RWPE1 (cell line): ENCODE results near the gene ZNRF2.
A peak's percentile ranks its signal among the peaks of the same experiment; 100 is the strongest.

Source experiments
- CTCF ChIA-PET: fragments of 350-600 bp; sonication (Branson Sonifier 250); formaldehyde crosslinking; extraction: SDS; loops from one replicate; lab custom pipeline; 2021; lab: Yijun Ruan, JAX
- POLR2A ChIA-PET: fragments of 400-600 bp; formaldehyde crosslinking; extraction: SDS; loops from one replicate; lab custom pipeline; 2020; ENCODE audit warnings: antibody characterized with exemption; ENCODE audit not compliant: low non-redundant PET; lab: Yijun Ruan, JAX
- DNase-seq: peaks from one replicate; pipeline ENCODE4 v3.0.0; 2012; ENCODE audit warnings: low spot score
- H3K27ac ChIP-seq: fragments of 450-650 bp; 2 replicates; pipeline ENCODE4 v1.5.1; 2017
- TF ChIP-seq, protein P1 (sequence below): fragments of 450-650 bp; conservative IDR thresholded peaks from 2 replicates; pipeline ENCODE4 v1.5.1; 2017; ENCODE audit warnings: low read depth, mild to moderate bottlenecking

Gene ZNRF2

DNA sequence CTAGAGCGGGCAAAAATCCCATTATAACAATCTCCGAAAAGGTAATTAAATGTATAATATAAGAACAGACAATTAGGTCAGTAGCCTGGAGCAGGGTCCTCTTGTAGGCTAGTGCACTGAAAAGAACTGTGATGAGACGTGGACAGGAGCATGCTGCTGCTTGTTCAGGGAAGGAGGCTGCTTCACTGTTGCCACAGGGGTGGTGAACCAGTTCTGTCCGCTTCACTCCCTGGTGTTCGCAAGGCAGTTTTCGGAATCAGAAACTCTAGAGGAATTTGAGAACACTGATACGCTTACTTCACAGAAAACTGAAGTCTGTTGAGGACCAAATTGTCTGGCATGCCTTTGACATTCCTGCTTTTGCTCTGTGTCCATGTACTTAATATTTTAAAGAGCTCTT is 17.4 kb downstream of the ZNRF2 start:
- ChIA-PET POLR2A (no interaction called here), CTCF (interaction anchor here (0.6 to 1.1 kb wide), 2 partner anchors 8 to 178 kb away, joined by 3 to 7 read pairs; no protein-coding TSS in a partner anchor)
- H3K27ac ChIP-seq, result peak overlapping the region; percentile 76
- TF ChIP-seq, protein P1, sequence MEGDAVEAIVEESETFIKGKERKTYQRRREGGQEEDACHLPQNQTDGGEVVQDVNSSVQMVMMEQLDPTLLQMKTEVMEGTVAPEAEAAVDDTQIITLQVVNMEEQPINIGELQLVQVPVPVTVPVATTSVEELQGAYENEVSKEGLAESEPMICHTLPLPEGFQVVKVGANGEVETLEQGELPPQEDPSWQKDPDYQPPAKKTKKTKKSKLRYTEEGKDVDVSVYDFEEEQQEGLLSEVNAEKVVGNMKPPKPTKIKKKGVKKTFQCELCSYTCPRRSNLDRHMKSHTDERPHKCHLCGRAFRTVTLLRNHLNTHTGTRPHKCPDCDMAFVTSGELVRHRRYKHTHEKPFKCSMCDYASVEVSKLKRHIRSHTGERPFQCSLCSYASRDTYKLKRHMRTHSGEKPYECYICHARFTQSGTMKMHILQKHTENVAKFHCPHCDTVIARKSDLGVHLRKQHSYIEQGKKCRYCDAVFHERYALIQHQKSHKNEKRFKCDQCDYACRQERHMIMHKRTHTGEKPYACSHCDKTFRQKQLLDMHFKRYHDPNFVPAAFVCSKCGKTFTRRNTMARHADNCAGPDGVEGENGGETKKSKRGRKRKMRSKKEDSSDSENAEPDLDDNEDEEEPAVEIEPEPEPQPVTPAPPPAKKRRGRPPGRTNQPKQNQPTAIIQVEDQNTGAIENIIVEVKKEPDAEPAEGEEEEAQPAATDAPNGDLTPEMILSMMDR, result no peak
- peak; percentile 79 for DNase-seq

DNA sequence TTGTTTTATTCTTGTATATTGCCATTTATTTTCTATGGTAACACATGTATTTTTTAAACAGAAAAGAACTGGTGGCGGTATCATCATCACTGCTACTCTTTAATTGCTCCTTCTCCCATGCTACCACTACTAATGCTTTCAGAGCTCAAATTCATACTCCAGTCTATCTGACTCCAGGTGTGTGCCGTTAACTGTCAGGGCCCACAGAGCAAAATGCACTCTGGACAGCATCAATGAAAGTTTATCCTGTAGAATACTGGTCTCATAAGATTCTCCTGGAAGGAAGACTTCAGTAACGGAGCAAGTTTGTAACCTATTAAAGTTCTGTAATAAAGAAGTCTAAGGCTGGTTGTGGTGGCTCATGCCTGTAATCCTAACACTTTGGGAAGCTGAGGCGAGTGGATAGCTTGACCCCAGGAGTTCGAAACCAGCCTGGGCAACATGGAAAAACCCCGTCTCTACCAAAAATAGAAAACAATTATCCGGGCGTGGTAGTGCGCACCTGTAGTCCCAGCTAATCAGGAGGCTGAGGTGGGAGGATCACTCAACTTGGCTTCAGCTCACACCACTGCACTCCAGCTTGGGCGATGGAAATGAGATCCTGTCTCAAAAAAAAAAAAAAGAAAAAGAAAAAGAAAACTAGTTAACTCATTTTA is 18.4 kb downstream of the ZNRF2 start:
- TF ChIP-seq, protein P1, result no peak
- CTCF ChIA-PET, result no interaction called here
- no peak overlapping the region for H3K27ac ChIP-seq
- DNase-seq, result no peak
- POLR2A ChIA-PET, result no interaction called here

DNA sequence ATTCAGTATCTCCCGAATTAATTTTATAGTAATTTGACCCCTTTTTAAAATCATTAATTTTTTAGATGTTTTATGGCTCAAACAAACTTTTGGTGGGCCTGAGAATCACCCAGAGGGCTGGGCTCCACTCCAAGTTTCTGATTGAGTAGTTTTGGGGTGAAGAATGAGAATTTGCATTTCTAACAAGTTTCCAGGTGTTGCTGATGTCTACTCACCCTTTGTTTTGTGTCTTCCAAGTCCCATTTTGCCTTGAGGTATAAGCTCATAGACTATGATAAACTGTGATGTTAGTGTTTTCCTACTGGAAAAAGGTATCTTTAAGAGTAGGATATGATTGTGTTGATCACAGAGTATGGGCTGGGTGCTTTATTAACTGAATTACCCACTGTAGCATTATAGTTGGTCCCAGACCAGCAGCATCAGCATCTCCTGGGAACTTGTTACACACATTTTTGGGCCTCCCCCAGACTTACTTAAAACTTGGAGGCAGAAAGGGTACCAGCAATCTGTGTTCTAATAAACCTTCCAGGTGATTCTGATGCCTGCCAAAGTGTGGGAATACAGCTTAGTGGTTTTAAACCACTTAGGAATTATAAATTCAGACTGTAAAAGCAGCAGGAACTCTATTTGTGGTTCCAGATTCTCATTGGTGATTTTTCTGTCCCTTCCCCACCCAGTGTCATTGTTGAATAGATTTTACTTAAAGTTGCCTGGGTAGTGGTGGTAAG is 19.1 kb downstream of the ZNRF2 start:
- ChIA-PET CTCF (interaction anchor here (0.6 kb wide), 1 partner anchor 218 kb away, joined by 5 read pairs; no protein-coding TSS in a partner anchor), POLR2A (no interaction called here)
- H3K27ac ChIP-seq, result no peak overlapping the region
- TF ChIP-seq, protein P1, result no peak
- no peak for DNase-seq

DNA sequence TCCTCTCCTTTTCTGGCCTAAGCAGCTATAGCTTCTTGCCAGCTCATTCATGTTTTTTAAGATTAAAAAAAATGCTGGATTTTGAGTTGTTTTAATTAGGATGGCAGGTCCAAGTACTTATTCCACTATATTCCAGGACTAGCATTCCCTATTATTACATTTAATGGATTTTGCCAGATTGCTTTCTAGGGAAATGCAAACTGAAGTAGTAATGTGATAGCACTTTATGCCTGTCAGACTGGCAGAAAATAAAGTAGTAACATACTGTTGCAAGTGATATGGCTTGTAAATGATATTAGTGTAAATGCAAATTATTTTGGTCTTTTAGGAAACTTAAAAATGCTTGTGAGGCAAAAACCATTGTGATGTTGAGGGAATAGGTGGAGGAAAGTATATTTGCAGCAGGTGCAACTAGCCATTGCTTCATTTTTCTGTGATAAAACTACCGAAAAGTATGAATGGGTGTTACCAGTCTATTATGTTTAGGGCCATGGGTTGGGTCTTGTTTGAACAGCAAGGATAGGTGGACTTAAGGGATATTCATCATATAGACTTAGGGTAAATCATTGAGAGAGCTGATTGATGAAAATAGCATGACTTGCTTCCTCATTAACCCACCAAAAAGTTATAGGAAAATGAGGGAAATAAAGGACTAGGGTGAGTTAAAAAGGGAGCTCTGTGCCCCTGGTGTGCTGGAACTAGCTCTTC is 19.9 kb downstream of the ZNRF2 start:
- TF ChIP-seq, protein P1, result no peak
- POLR2A ChIA-PET, result no interaction called here
- CTCF ChIA-PET, result no interaction called here

DNA sequence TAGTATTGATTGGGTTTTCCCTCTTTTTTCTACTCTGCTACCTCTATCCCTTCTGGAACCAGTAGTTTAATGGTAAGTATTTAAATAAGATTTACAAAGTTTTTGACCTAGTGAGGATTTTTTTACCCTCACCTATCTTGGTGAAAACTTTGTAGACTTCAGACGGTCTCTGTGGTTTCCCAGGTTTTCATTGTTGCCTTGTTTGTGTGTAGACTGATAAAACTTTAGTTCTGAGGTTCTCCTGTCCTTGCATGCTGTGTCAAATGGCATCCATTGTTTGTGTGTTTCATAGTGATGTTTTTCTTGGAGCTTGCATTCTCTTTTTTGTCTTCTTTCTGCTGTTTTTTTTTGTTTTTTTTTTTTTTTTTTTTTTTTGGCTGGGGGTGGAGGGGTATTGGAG is 22.6 kb downstream of the ZNRF2 start:
- H3K27ac ChIP-seq, result no peak overlapping the region
- CTCF ChIA-PET, result interaction anchor here (0.7 to 0.8 kb wide), 3 partner anchors 81 to 551 kb away, joined by 3 to 4 read pairs (median 3); no protein-coding TSS in a partner anchor
- POLR2A ChIA-PET, result no interaction called here
- no peak for DNase-seq
- TF ChIP-seq, protein P1, result no peak

More for the DNA sequence above, 19.9 kb downstream of the ZNRF2 start:
- no peak overlapping the region for H3K27ac ChIP-seq
- DNase-seq, result no peak

DNA sequence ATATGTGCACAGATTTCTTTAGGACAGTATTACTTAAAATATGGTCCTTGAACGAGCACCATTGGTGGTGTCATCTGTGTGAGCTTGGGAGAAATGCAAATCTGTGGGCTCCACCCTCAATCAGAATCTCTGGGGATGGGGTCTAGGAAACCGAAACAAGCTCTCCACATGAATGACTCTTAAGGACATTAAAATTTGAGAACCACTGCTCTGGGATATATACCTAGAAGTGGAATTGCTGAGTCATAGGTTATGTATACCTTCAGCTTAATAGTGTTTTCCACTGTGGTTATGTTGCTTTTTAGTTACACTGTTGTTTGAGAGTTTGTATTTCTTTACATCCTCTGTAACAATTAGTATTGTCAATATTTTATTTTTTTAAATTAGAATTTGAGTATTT is 24.0 kb downstream of the ZNRF2 start:
- no peak overlapping the region for H3K27ac ChIP-seq
- TF ChIP-seq, protein P1, result no peak
- no peak for DNase-seq
- ChIA-PET POLR2A (no interaction called here), CTCF (no interaction called here)
